Raji (cell line): ENCODE results near the gene SH3RF3.

Experiments used
- POLR2A ChIP-seq: IDR thresholded peaks from 2 replicates; pipeline ENCODE4 v1.6.1; 2011; ENCODE audit warnings: low read depth, low read length, control low read depth; ENCODE audit not compliant: insufficient read depth

The SH3RF3 gene

GRCh38 chr2:109129921-109130722 is 1.1 kb downstream of the SH3RF3 start:
- TF ChIP-seq POLR2A, result no peak

- TF ChIP-seq POLR2A, result no peak
These were observed 1.7 kb downstream of the SH3RF3 start for GRCh38 chr2:109130723-109130995.

- no peak for TF ChIP-seq POLR2A
These were observed 2.8 kb downstream of the SH3RF3 start for GRCh38 chr2:109131777-109132176.

DNA sequence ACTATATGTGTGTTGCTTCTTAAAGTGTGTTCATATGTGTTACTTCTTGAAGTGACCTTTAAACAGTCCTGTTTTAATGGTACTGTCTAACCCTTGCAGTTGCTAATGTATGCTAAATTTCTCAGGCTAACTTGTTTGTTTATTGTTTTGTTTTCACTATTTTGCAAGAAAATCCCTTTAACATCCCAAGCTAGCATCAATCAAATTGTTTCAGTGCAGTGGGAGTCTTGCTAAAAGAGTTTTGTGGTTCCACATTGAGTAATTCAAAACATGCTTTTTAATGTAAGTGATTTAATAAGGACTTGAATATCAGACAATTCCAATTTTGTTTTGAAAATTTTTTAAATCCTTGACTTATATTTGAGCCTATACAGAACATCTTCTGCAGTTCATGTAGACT is 3.6 kb downstream of the SH3RF3 start:
- TF ChIP-seq POLR2A, result no peak

- no peak for TF ChIP-seq POLR2A
These were observed 4.7 kb downstream of the SH3RF3 start for GRCh38 chr2:109133746-109134145.

DNA sequence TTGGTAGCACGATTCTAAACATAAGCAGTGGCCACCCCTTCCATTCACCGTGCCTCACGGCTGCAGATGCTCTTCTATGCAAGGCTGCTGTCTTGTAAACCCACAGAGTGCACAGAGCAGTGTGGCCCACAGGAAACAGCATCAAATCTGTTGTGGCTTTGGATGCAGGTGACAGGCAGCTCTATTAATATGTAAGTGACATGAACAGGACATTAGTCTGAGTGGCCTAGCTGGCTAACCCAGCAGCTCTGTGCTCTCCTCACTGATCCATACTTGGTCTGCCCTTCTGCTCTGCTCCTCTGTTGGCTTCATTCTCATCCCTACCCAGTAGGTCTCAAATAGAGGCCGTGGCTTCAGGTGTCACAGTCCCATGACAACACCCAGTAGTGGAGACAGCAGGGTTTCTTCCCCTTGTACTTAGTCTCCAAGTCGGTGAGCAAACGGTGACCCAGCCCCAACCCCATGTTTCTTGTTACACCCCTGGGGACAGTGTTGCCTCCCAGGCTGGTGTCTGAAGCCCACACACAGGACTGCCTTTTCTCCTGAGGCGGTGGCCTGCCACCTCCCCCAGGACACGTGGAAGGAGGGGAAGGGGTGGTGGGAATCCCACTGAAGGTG is 5.8 kb downstream of the SH3RF3 start:
- no peak for TF ChIP-seq POLR2A

- TF ChIP-seq POLR2A, result no peak
These were observed 6.6 kb downstream of the SH3RF3 start for GRCh38 chr2:109135359-109136197.

DNA sequence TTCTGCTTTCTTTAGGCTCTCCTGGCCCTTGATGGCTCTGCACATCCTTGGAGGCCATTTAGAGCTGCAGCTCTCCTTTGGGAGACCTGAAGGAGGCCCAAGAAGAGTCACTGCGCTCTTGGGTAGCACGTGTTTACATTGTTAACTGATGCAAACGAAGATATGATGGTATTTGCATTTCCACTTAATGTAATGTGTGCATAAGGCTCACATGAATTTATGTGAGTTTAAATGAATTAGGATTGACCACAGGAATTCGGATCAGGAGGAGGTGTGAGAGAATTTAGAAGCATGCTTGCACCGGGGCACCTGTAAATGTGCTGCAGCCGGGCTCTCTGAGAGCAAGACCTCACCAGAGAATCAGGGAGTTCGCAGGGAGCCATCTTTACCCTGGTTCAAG is 7.5 kb downstream of the SH3RF3 start:
- TF ChIP-seq POLR2A, result no peak

- no peak for TF ChIP-seq POLR2A
These were observed 8.6 kb downstream of the SH3RF3 start for GRCh38 chr2:109137616-109138015.

DNA sequence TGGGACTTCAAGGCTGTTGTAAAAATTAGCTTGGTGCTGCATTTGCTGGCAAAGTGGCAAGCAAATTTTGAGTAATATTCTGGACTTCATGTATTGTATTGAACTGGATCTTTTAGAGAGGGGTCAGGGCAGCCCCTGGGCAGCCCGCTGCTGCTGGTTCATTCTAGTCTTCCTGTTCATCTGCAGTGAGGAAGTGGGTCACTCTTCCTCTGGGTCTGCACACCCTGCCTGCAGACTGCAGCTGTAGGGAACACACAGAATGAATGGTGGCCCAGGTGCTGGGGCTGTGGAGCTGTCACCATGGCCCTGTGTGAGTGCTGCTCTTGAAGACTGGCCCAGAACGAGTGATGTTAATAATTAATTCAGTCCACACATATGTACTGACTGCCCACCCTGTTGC is 9.4 kb downstream of the SH3RF3 start:
- no peak for TF ChIP-seq POLR2A

DNA sequence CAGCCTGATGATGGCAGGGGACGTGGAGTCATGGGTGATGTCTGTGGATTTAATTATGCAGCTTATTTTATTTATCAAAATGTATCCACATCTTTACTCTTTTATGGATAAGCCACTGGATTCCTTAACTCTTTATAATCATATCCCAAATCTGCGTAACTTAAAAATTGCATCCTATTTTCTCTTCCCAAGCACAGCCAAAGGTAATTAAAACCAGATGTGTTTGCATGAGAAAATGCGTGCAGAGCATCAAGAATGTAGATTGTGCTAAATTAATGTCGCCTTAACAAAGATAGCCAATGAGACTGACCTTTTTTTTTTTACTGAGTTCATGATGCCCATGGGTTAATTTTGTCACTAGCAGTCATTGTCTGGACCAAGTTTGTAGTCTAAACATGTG is 10.0 kb downstream of the SH3RF3 start:
- TF ChIP-seq POLR2A, result no peak

GRCh38 chr2:109139865-109140396 is 10.9 kb downstream of the SH3RF3 start:
- TF ChIP-seq POLR2A, result no peak

DNA sequence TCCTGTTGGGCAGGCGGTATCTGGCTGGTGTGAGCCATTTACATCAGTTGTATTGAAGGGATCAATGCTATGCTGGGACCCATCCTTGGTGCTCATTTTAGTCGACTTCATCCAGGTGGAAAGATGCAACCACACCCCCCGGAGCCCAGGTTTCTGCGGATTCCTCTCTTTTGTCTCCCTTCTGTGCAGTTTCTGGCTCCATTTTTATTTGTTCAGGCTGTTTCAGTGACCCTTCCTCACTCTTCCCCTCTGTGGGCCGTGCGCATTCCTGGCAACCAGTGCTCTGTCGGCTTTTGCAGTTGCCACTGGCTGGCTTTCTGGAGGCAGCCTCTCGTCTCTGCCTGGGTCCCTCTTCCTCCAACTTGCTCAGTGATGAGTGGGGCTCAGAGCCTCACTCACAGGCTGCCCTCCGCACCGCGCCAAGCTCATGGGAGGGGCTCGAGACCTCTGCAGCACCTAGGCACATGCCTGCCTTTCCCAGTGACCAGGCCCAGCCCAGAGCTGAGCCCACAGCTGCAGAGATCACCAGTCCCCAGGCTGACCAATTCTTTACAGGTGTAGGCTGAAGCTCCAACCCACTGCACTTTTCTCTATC is 12.1 kb downstream of the SH3RF3 start:
- TF ChIP-seq POLR2A, result no peak

GRCh38 chr2:109141727-109142283 is 12.8 kb downstream of the SH3RF3 start:
- TF ChIP-seq POLR2A, result no peak
